A549 (cell line): ENCODE measurements around the gene DOLPP1.

Experiments
- CBX8 ChIP-seq: fragments of 200-600 bp; sonication (generic); IDR thresholded peaks from 2 replicates; pipeline ENCODE4 v1.6.1; 2016
- ESRRA ChIP-seq: fragments of 150-350 bp; IDR thresholded peaks from 2 replicates; pipeline ENCODE4 v1.6.1; 2014; ENCODE audit warnings: mild to moderate bottlenecking, low read length, borderline replicate concordance
- FOSL2 ChIP-seq, 2 experiments: fragments of 450-650 bp in 1 of 2; fragments of >200 bp in 1 of 2; sonication (Bioruptor Twin) in 1 of 2; formaldehyde crosslinking; IDR thresholded peaks; 2 replicates each; pipeline versions ENCODE4 v1.5.0 to v1.6.1; 2016 to 2020; ENCODE audit warnings: mild to moderate bottlenecking in 1 of 2, moderate library complexity in 1 of 2
- MYC ChIP-seq: IDR thresholded peaks from 2 replicates; pipeline ENCODE4 v1.6.1; 2012; ENCODE audit warnings: mild to moderate bottlenecking, inconsistent platforms, low read length, improper control_type of control experiment, borderline replicate concordance
- POLR2A ChIP-seq: IDR thresholded peaks from 2 replicates; pipeline ENCODE4 v1.6.1; 2012; ENCODE audit warnings: mild to moderate bottlenecking, low read length
- ZSCAN20 ChIP-seq: fragments of 250-450 bp; sonication (Bioruptor Pico); IDR thresholded peaks from 2 replicates; pipeline ENCODE4 v1.8.0; 2022; ENCODE audit warnings: mild to moderate bottlenecking, moderate library complexity
- TF ChIP-seq, protein P1 (sequence below): fragments of >200 bp; sonication (Bioruptor Twin); formaldehyde crosslinking; IDR thresholded peaks from 3 replicates; pipeline ENCODE4 v1.5.1; 2016

DNA sequence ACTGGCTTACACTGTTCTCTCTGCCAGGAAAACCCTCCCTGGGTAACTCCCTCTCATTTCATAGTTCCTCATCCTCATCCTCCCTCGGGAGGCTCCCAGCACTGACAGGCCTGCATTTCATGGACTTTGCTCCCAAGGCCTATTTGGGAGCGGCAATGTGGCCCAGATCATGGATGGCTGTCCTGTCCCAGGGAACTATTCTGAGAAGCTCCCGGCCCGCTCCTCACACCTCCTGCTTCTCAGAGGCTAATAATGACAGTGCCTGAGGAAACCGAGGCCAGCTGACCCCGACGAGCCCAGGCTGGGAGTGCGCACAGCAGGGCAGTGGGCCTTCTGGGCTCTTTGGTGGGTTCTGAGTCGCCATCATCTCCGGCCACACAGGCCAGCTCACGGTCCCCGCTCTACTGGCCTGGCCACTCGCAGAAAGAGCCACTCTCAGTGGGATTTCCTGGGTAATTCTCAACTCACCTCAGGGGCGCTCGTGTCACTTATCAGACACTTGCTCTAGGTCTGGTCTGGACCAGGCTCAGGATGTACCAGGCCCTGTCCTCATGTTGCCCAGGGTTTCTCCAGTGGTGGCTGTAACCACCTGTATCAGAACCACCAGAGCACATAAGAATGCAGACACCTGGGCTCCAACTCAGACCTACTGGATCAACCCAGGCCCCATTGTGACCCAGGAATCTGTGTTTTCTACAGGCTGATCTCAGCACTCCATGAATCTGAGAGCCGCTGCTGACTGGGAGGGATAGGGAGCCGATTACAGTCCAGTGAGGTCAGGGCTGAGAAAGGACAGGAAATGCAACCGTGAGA lies 2.0 kb upstream of the DOLPP1 start:
- no peak for TF ChIP-seq ZSCAN20 (CRISPR knock-in tag)
- no peak for TF ChIP-seq ESRRA
- TF ChIP-seq FOSL2 (IDR thresholded peaks at IDR 0.05): no peak
- no peak for TF ChIP-seq FOSL2 (CRISPR knock-in tag; IDR thresholded peaks at IDR 0.05)
- TF ChIP-seq, protein P1, sequence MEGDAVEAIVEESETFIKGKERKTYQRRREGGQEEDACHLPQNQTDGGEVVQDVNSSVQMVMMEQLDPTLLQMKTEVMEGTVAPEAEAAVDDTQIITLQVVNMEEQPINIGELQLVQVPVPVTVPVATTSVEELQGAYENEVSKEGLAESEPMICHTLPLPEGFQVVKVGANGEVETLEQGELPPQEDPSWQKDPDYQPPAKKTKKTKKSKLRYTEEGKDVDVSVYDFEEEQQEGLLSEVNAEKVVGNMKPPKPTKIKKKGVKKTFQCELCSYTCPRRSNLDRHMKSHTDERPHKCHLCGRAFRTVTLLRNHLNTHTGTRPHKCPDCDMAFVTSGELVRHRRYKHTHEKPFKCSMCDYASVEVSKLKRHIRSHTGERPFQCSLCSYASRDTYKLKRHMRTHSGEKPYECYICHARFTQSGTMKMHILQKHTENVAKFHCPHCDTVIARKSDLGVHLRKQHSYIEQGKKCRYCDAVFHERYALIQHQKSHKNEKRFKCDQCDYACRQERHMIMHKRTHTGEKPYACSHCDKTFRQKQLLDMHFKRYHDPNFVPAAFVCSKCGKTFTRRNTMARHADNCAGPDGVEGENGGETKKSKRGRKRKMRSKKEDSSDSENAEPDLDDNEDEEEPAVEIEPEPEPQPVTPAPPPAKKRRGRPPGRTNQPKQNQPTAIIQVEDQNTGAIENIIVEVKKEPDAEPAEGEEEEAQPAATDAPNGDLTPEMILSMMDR: no peak
- no peak for TF ChIP-seq POLR2A
- TF ChIP-seq MYC: no peak
- TF ChIP-seq CBX8: no peak
